H9 (cell line): ENCODE results near the gene FBL. TPM values are rescaled to one million over a fixed set of nuclear protein-coding genes. Genes with fewer than 3 reads are reported as not detected.

Source experiments
- DNase-seq: peaks from one replicate; pipeline ENCODE4 v3.0.0-alpha.2; 2017
- H2AFZ ChIP-seq: one replicate; pipeline ENCODE4 v1.6.1; 2013; ENCODE audit warnings: mild to moderate bottlenecking, low read length, control low read depth, moderate library complexity
- H2AK5ac ChIP-seq: 2 replicates; pipeline ENCODE4 v1.6.1; 2013; ENCODE audit warnings: low read length, control low read depth, mixed read lengths; ENCODE audit not compliant: insufficient read length
- H2BK120ac ChIP-seq: one replicate; pipeline ENCODE4 v1.6.1; 2013; ENCODE audit warnings: low read depth, mild to moderate bottlenecking, low read length, control low read depth, inconsistent platforms; ENCODE audit not compliant: poor library complexity, severe bottlenecking
- H2BK12ac ChIP-seq: 2 replicates; pipeline ENCODE4 v1.6.1; 2013; ENCODE audit warnings: low read length, control low read depth, mixed read lengths, low read depth; ENCODE audit not compliant: insufficient read length
- H2BK15ac ChIP-seq: 2 replicates; pipeline ENCODE4 v1.6.1; 2013; ENCODE audit warnings: low read depth, low read length, control low read depth
- H2BK20ac ChIP-seq: one replicate; pipeline ENCODE4 v1.6.1; 2013; ENCODE audit warnings: low read depth, mild to moderate bottlenecking, low read length, control low read depth, inconsistent platforms; ENCODE audit not compliant: poor library complexity, severe bottlenecking
- H2BK5ac ChIP-seq: 2 replicates; pipeline ENCODE4 v1.6.1; 2013; ENCODE audit warnings: low read length, control low read depth, mixed read lengths; ENCODE audit not compliant: insufficient read length
- H3K14ac ChIP-seq: 2 replicates; pipeline ENCODE4 v1.6.1; 2013; ENCODE audit warnings: low read length, control low read depth; ENCODE audit not compliant: insufficient read depth
- H3K18ac ChIP-seq: 2 replicates; pipeline ENCODE4 v1.6.1; 2013; ENCODE audit warnings: low read depth, mild to moderate bottlenecking, mixed read lengths, low read length, control low read depth; ENCODE audit not compliant: insufficient read length
- H3K23ac ChIP-seq: 2 replicates; pipeline ENCODE4 v1.6.1; 2013; ENCODE audit warnings: low read length, control low read depth, mixed read lengths, low read depth; ENCODE audit not compliant: insufficient read length
- H3K23me2 ChIP-seq: 2 replicates; pipeline ENCODE4 v1.6.1; 2013; ENCODE audit warnings: low read depth, mild to moderate bottlenecking, mixed read lengths, low read length, control low read depth; ENCODE audit not compliant: insufficient read length, poor library complexity, severe bottlenecking
- H3K27ac ChIP-seq: 2 replicates; pipeline ENCODE4 v1.5.1; 2013; ENCODE audit warnings: low read length, control low read depth, mixed read lengths, low read depth; ENCODE audit not compliant: insufficient read length
- H3K27me3 ChIP-seq: 2 replicates; pipeline ENCODE4 v1.6.1; 2013; ENCODE audit warnings: low read length, control low read depth, inconsistent platforms; ENCODE audit not compliant: insufficient read depth
- H3K4ac ChIP-seq: 2 replicates; pipeline ENCODE4 v1.6.1; 2013; ENCODE audit warnings: low read depth, mild to moderate bottlenecking, control low read depth, inconsistent platforms, low read length, moderate library complexity
- H3K4me1 ChIP-seq: 2 replicates; pipeline ENCODE4 v1.6.1; 2013; ENCODE audit warnings: low read length, control low read depth, inconsistent platforms; ENCODE audit not compliant: insufficient read depth
- H3K4me2 ChIP-seq: 2 replicates; pipeline ENCODE4 v1.6.1; 2013; ENCODE audit warnings: low read length, control low read depth, mixed read lengths; ENCODE audit not compliant: insufficient read length, insufficient read depth
- H3K56ac ChIP-seq: 2 replicates; pipeline ENCODE4 v1.6.1; 2013; ENCODE audit warnings: low read depth, mild to moderate bottlenecking, mixed read lengths, low read length, control low read depth; ENCODE audit not compliant: insufficient read length
- H3K79me1 ChIP-seq: 2 replicates; pipeline ENCODE4 v1.6.1; 2013; ENCODE audit warnings: low read depth, mild to moderate bottlenecking, moderate library complexity, low read length, control low read depth, inconsistent platforms; ENCODE audit not compliant: insufficient read depth, poor library complexity, severe bottlenecking
- H3K79me2 ChIP-seq: 2 replicates; pipeline ENCODE4 v1.6.1; 2013; ENCODE audit warnings: low read length, control low read depth, inconsistent platforms; ENCODE audit not compliant: insufficient read depth
- H3K9ac ChIP-seq: 2 replicates; pipeline ENCODE4 v1.6.1; 2013; ENCODE audit warnings: low read length, control low read depth, mixed read lengths; ENCODE audit not compliant: insufficient read length; ENCODE audit errors: extremely low read depth
- H3K9me3 ChIP-seq: one replicate; pipeline ENCODE4 v1.6.1; 2013; ENCODE audit warnings: low read depth, low read length, inconsistent platforms; ENCODE audit not compliant: control insufficient read depth
- H3T11ph ChIP-seq: one replicate; pipeline ENCODE4 v1.6.1; 2013; ENCODE audit warnings: mild to moderate bottlenecking, low read length, control low read depth, inconsistent platforms
- H4K20me1 ChIP-seq: one replicate; pipeline ENCODE4 v1.6.1; 2013; ENCODE audit not compliant: control insufficient read depth, insufficient read length, insufficient read depth
- H4K5ac ChIP-seq: 2 replicates; pipeline ENCODE4 v1.6.1; 2013; ENCODE audit warnings: low read depth, mild to moderate bottlenecking, mixed read lengths, low read length, control low read depth; ENCODE audit not compliant: insufficient read length
- H4K8ac ChIP-seq: replicated peaks from 2 replicates; pipeline ENCODE4 v1.6.1; 2013; ENCODE audit warnings: low read length, control low read depth, mixed read lengths, low read depth; ENCODE audit not compliant: insufficient read length
- H4K91ac ChIP-seq: 2 replicates; pipeline ENCODE4 v1.6.1; 2013; ENCODE audit warnings: low read depth, mild to moderate bottlenecking, moderate library complexity, mixed read lengths, low read length, control low read depth; ENCODE audit not compliant: insufficient read length
- H3K27ac Mint-ChIP-seq, 3 experiments: 2 replicates in 2 of 3; 3 replicates in 1 of 3; pipeline ENCODE4 v1.8.0; 2020 to 2021; ENCODE audit warnings: mixed read lengths in 3 of 3, mild to moderate bottlenecking in 1 of 3, moderate library complexity in 1 of 3
- H3K27me3 Mint-ChIP-seq: 2 replicates; pipeline ENCODE4 v1.8.0; 2021; ENCODE audit warnings: low read depth, mild to moderate bottlenecking, moderate library complexity, mixed read lengths
- H3K36me3 Mint-ChIP-seq, 3 experiments: 2 replicates in 2 of 3; 3 replicates in 1 of 3; pipeline ENCODE4 v1.8.0; 2020 to 2021; ENCODE audit warnings: low read depth in 3 of 3, mixed read lengths in 3 of 3; ENCODE audit not compliant: insufficient read depth in 1 of 3
- H3K4me1 Mint-ChIP-seq, 2 experiments: 2 replicates each; pipeline ENCODE4 v1.8.0; 2020; ENCODE audit warnings: mixed read lengths in 2 of 2
- H3K4me3 Mint-ChIP-seq, 2 experiments: 2 replicates in 1 of 2; 3 replicates in 1 of 2; pipeline ENCODE4 v1.8.0; 2020 to 2021; ENCODE audit warnings: mild to moderate bottlenecking in 2 of 2, mixed read lengths in 2 of 2, moderate library complexity in 1 of 2
- H3K9me3 Mint-ChIP-seq, 2 experiments: 2 replicates in 1 of 2; 3 replicates in 1 of 2; pipeline ENCODE4 v1.8.0; 2020; ENCODE audit warnings: mild to moderate bottlenecking in 2 of 2, mixed read lengths in 2 of 2, moderate library complexity in 1 of 2
- WGBS: extraction: QIAGEN DNeasy Blood & Tissue Kit; methylation state at CpG from one replicate; pipeline ENCODE4 v1.1.7; 2013; ENCODE audit warnings: missing lambda C conversion rate, low lambda C conversion rate, mixed read lengths; ENCODE audit not compliant: insufficient read length; ENCODE audit errors: extremely low coverage; 5-methylcytosine and 5-hydroxymethylcytosine counted together
- total RNA-seq: library from RNA; stranded (reverse); gene quantifications from 2 replicates; pipeline ENCODE4 v1.2.1, GENCODE V29; 2021
- TF ChIP-seq, protein P1 (sequence below): fragments of 200-600 bp; sonication (generic); conservative IDR thresholded peaks from 3 replicates; pipeline ENCODE4 v1.8.0; 2021; ENCODE audit warnings: antibody characterized with exemption, mild to moderate bottlenecking

FBL gene
- total RNA-seq, 1 experiment from 2014 or later = 625 TPM

GRCh38 chr19:39848392-39848791 is 2.2 kb upstream of the FBL start:
- no peak overlapping the region for H3T11ph ChIP-seq
- H3K79me2 ChIP-seq = peaks cover 25% of the 10 kb centered on the region
- H3K27ac Mint-ChIP-seq = no peak overlapping the region
- WGBS = no CpG with 5 or more reads among the region's 4 CpGs
- H3K4me1 ChIP-seq = peaks cover 7% of the 10 kb centered on the region
- H3K9ac ChIP-seq = no peak overlapping the region
- H3K9me3 ChIP-seq = no peaks in the 10 kb centered on the region
- no peaks in the 10 kb centered on the region for H4K20me1 ChIP-seq
- H4K8ac ChIP-seq = no peak overlapping the region
- no peaks in the 10 kb centered on the region for H3K27me3 ChIP-seq
- H3K4me3 Mint-ChIP-seq = no peak overlapping the region
- H3K27ac ChIP-seq = no peak overlapping the region
- no peak overlapping the region for H3K4me2 ChIP-seq
- no peak overlapping the region for H2BK120ac ChIP-seq
- no peak overlapping the region for H2AFZ ChIP-seq
- H3K4ac ChIP-seq = no peak overlapping the region
- no peak for DNase-seq
- H2AK5ac ChIP-seq = no peak overlapping the region
- H2BK12ac ChIP-seq = no peak overlapping the region
- H3K23me2 ChIP-seq = peaks cover 14% of the 10 kb centered on the region
- no peaks in the 10 kb centered on the region for H3K79me1 ChIP-seq
- H2BK5ac ChIP-seq = no peak overlapping the region
- H3K23ac ChIP-seq = no peak overlapping the region
- peaks cover 0 to 8% (median 5%) of the 10 kb centered on the region in 3 experiments; a peak in 2 of 7 replicates for H3K36me3 Mint-ChIP-seq
- H4K91ac ChIP-seq = no peak overlapping the region
- no peak overlapping the region for H3K14ac ChIP-seq
- H3K56ac ChIP-seq = no peak overlapping the region
- H2BK15ac ChIP-seq = no peak overlapping the region
- no peak overlapping the region for H4K5ac ChIP-seq
- TF ChIP-seq, protein P1, sequence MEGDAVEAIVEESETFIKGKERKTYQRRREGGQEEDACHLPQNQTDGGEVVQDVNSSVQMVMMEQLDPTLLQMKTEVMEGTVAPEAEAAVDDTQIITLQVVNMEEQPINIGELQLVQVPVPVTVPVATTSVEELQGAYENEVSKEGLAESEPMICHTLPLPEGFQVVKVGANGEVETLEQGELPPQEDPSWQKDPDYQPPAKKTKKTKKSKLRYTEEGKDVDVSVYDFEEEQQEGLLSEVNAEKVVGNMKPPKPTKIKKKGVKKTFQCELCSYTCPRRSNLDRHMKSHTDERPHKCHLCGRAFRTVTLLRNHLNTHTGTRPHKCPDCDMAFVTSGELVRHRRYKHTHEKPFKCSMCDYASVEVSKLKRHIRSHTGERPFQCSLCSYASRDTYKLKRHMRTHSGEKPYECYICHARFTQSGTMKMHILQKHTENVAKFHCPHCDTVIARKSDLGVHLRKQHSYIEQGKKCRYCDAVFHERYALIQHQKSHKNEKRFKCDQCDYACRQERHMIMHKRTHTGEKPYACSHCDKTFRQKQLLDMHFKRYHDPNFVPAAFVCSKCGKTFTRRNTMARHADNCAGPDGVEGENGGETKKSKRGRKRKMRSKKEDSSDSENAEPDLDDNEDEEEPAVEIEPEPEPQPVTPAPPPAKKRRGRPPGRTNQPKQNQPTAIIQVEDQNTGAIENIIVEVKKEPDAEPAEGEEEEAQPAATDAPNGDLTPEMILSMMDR = no peak
- H3K27me3 Mint-ChIP-seq = peaks cover 5% of the 10 kb centered on the region; the same call in 1 of the 2 replicates
- no peak overlapping the region for H3K18ac ChIP-seq
- no peaks in the 10 kb centered on the region for H3K9me3 Mint-ChIP-seq
- H2BK20ac ChIP-seq = no peak overlapping the region
- peaks cover 36% of the 10 kb centered on the region in 2 experiments for H3K4me1 Mint-ChIP-seq
